A172 (cell line): Measurements from ENCODE around the gene SFMBT2. TPM values are rescaled to one million over a fixed set of nuclear protein-coding genes. Genes with fewer than 3 reads are reported as not detected.

ENCODE experiments used
- DNase-seq: peaks from one replicate; pipeline ENCODE4 v3.0.0-alpha.2; 2015; ENCODE audit warnings: low spot score
- total RNA-seq: library from RNA; depleted of rRNA; stranded (reverse); fragments of >200 nt; shearing (Covaris generic); gene quantifications from 2 replicates; pipeline ENCODE4 v1.2.3, GENCODE V29; 2014

SFMBT2 gene
- total RNA-seq, 1 experiment from 2014 or later: 0.96 TPM

DNA sequence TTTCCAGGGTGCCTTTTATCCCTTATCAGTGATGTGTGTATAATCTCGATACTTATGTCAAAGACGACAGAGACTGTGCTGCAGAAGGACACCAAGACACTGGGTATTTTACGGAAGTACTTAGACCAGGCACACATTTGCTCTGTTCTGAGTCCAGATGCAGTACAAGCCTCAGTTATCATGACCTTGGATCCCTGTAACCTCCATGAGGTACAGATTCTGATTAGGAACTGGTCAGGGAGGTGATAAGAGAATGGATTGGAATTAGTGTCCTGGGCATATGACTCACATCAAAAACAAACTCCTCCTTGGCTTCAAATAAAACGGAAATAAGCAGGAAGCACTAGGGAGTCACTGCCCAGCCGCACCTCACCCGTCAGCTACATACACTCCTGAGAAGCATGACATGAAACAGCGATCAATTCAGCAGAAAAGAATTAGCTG is 146.5 kb downstream of the SFMBT2 start:
- peak; percentile 64 for DNase-seq

DNA sequence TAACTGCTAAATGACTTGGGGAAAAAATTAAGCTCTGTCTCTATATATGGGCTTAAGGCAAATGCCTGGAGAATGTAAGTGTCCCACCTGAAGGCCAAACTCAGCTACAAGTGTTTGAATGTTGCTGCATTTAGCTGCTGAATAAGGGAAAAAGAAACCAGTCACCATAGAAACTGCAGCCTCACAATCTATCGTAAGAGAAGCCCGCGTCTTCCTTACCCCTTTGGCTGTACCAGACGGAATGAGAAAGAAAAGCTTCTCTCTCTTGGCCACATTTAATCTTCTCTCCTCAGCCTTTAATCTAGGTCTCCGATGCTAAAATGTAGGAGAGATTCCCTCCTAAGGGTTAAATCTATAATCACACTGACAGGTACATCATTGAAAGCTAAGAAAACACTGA is 147.2 kb downstream of the SFMBT2 start:
- no peak for DNase-seq

DNA sequence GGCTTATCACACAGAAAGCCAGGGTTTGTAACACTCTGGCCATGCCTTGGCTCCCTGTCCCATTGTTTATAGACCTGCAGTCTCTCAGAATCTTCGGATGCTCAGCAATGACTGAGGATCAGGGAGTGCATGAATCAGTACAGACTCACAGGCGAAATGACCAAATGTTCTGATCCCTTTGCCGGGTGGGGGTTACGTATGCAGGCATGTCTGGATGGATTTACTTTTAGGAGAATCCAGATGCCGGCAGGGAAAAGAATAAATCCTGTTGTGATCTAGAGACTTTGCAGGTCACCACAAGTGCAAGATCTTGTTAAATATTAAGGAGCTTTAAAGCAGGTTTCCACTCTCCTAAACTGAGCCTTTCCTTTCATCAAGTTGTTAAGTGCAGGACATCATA is 149.5 kb downstream of the SFMBT2 start:
- no peak for DNase-seq

DNA sequence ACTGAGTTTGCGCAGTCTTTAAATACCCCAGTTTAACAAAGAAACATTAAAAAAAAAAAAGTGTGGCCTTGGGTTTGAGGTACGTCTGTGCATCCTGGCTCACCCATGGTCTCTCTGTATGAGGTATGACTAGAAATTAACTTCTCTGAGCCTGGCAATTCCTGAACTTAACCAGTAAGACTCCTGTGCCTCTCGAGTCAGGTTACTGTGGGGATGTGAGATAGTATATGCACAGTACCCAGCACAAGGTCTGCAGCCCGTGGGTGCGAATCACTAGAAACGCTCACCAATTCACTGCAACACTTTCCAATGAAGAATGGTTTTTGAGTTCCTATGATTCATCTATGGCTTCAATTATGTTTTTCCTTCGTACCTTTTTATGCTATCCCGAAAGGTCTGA is 149.9 kb downstream of the SFMBT2 start:
- DNase-seq: no peak

DNA sequence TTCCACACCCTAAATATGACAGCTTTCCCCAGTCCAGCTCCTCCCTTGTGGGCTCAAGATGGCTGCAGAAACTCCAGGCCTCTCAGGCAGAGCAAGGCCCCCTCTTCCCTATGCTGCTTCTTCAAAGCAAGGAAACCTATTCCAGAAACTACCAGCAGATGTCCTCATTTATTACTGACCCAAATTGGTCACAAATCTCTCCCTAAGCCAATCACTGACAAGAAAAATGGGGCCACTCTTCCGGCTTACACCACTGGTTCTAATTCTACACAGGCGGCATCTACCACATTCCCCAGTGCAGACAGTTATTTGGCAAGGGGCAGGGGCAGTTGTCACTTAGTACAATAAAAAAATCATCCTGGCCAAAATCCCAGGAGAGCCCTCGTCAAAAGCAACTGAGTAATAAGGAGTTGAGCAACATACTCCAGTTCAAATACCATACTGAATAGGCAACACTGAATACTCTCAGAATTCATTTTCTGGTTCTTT is 150.4 kb downstream of the SFMBT2 start:
- peak; percentile 83 for DNase-seq

DNA sequence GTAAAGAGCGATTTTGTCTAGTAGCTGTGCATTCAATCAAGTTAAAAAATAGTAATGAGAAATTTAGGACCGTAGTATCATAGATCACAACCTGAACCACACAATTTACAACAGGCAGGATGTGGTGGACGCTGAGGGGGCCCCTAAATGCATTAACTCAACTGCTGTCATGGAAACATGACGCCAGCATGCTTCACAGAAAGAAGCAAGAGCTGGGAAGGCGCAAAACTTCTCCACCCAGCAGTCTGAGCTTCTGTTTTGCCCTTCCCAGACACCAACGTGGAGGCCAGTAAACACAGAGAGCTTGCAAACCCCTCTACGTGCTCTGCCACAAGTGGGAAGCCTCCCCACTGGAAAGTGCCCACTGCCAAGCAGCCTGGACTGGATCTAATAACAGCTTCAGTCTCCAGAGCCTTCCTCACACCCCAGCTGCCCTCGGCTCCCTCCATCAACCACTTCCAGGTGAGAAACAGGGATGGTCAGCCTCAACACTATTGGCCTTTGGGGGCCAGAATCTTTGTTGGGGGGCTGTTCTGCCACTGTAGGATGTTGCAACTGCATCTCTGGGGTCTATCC is 151.8 kb downstream of the SFMBT2 start:
- peak; percentile 35 for DNase-seq

DNA sequence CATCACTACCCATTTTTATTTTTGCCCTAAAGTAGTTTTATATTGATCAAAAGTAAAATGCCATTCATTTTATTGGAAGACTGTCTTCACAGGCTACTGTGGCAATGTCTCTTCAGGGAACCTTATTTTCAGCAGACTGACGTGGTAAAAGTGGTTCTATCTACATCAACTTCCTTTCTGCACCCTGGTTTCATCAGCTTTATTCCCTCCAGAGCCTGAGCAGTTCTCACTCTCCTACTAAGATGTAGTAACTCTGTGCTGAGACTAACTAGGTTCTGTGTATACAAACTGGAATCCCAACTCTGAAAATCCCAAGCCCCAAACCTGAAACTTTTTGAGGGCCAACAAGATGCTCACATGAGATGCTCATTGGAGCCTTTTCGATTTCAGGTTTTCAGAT is 155.3 kb downstream of the SFMBT2 start:
- no peak for DNase-seq

DNA sequence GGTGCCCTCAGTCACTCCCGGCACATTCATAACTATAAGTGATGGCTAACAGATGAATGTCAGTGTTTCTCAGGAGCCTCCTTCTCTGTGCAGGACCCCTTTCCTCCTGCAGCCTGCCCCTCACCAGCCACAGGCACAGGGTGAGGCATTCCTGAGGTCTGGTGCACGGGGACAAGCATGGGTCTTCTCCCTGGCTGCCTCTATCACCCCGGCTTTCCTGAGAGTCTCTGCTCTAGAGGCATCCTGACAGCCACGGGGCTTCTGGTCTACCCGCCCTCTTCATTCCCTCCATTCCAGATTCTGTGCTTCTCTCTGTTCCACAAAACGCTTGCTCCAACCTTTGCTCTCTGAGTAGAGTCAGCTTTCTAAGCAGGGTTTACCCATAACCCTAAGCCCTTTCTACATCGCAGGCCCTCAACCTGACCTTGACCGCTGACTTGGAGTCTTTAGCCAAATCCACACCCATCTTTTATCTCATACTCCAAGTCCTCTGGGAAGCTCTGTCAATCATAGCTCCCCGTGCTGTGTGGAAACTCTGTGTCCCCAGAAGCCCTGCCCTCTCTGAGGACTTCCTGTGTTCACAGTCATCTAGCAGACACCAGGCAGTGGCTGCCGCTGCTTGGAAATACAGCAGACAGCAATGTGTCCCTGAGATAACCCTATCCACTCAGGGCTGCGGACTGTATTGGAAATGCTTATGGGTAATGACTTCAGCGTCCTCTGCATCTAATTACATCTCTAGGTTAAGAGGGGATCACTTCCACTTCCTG is 159.0 kb downstream of the SFMBT2 start:
- DNase-seq: no peak

DNA sequence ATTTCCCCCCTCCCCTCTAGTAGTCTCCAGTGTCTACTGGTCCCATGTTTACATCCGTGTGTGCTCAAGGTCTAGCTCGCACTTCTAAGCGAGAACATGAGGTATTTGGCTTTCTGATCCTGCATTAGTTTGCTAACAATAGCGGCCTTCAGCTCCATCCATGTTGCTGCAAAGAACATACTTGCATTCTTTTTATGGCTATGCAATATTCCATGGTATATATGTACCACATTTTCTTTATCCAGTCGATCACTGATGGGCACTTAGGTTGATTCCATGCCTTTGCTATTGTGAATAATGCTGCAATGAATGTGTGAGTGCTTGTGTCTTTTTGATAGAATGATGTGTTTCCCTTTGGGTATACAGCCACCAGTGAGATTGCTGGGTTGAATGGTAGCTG is 160.6 kb downstream of the SFMBT2 start:
- DNase-seq: no peak

DNA sequence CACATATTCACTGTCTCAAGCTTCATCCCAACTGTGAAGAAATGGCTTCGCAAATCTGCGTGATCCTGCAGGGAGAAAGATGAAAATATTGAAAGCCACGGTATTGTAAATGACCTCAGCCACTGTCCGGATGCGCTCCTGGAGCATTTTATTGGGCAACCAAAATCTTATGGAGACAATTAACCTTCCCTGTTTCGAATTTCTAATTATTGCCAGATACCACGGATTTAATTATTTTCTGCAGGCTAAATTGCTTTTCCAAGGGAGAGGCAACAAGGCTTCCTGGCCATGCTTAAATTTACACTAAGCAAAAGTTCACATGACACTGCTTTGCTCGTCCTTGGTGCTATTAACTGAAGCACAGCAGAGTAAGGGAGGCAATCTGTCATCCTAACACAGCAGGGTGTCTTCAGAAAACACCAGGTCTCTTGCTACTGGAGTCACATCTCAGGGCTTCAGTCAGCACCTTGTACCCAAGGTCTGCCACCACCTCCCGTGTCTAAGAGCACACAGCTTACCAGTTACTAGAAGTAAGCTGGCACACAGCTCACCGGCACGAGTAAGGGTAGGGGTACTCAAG is 162.2 kb downstream of the SFMBT2 start:
- DNase-seq: no peak

DNA sequence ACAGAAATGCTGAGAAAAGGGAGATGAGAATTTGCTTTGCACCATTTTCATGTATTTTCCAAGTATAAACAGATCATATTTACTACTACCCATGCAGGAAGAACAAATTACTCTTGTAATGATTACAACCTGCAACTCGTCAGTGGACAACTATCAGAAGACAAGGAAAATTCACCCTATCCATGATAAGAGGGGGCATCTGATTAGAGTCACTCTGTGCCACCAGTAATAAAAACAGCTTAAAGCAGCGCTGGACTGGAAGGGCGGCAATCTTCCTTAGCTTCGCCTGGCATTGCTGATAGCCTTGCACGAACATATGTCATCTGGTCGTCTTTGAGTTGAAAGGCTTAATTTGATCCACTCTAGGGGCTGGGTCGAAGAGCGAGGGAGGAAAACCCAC is 162.7 kb downstream of the SFMBT2 start:
- DNase-seq: no peak

DNA sequence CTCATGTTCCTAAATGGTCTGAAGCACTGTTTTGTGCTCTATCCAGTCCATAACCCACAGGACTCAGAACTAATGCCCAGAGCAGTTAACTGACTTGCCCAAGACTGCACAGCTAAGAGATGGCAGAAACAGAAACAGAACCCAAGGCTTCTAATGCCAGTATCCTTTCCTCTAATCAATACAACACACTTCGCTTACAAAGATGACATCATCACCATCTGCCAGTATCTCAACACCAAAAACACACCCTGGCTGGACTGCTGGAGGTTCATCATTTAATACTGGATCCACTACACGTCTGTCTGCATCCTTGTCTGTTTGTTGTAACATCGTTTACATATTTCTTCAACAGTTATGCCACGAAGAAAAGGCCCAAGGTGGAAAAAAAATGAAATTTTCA is 165.3 kb downstream of the SFMBT2 start:
- DNase-seq: no peak

DNA sequence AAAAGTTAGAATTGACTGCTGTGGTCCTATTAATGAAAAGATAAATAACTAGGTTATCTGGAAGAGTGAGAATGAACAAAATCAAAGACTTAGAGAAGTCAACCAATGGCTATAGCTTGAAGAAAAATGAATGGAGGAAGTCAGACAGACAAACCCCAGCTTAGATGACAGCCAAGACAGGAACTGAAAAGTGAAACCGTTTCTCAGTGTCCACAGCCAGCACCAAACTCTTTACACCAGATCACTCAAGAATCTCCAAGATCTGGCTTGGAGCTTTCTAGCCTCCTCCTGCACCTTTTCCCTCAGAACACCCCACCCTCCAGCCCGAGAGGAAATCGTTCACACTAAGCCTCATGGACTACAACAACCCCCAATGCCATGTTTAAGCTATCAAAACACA is 167.0 kb downstream of the SFMBT2 start:
- DNase-seq: no peak

DNA sequence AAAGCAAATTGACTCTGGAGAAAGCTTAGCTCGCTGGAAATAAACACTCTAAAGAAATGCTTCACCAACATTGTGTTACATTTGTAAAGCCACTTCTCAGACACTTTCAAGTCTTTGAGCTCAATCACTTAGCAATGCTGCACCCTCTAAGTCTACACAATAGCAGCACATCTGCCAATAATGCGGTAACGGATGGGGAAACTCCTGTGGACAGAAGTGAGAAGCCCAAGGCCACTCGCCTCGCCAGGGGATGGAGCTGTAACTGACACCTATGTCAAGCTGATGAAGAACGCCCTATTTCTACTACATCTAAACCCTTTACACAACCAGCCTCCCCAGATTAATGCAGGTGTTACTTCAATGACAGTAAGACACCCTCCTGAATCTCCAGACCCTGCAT is 167.7 kb downstream of the SFMBT2 start:
- DNase-seq: no peak

DNA sequence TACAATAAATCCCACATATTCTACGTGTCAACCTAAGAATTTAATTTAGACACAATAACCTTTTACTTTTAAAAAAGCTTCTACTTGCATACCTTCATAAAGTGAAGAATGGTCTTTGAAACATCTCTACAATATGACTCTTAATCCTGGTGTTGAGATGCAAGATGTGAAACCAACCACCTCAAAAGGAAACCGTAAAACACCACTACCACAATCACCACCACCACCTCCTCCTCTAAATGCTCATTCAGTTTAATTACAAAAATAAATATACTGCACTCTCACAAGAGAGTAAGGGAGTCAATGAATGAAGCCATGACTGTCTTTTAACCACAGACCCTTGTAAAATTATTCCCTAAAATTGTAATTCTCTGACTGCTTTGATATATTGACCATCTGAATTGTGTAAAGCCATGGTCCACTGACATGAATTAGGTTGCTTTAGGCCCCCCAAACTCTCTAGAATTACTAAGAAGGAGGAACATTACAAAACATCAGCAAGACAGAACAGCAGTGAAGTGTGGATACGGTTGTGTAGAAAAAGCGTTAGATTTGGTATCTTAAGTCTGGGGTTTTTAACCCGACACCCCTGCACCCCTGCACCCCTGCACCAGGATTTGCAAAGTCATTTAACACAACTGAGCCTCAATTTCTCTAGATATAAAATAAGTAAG is 171.4 kb downstream of the SFMBT2 start:
- no peak for DNase-seq

DNA sequence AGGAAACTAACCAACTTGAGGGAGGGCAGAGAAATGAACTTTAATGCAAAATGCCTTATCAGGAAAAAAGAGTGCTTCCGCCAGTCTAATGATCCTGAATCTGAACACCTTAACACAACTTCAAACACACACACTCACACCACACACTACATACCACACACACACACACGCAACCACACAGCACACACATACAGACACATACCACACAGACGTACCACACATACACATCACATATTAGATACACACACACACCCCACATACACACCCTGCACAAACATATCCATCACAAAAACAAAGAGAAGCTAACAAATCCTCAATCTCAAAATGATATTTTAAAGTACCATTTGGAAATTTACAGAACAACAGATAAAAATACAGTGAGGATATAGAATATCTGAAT is 175.5 kb downstream of the SFMBT2 start:
- DNase-seq: no peak

DNA sequence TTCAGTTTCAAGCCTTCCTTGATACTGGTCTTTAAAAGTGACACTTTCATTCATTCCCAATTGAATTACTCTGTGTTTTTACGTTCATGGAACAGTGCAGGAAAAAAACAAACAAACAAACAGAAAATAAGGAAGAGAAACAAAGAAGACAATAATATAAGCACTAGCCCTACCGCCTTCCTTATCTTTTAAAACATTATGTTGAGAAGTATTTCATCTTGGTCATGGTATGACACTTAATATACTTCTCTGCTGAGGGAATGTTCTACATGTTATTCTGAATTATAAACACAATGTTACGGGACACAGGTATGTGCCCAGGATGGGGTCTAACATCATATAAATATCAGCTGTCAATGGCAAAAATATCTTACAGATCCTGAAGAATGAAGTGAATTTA is 176.7 kb downstream of the SFMBT2 start:
- no peak for DNase-seq

DNA sequence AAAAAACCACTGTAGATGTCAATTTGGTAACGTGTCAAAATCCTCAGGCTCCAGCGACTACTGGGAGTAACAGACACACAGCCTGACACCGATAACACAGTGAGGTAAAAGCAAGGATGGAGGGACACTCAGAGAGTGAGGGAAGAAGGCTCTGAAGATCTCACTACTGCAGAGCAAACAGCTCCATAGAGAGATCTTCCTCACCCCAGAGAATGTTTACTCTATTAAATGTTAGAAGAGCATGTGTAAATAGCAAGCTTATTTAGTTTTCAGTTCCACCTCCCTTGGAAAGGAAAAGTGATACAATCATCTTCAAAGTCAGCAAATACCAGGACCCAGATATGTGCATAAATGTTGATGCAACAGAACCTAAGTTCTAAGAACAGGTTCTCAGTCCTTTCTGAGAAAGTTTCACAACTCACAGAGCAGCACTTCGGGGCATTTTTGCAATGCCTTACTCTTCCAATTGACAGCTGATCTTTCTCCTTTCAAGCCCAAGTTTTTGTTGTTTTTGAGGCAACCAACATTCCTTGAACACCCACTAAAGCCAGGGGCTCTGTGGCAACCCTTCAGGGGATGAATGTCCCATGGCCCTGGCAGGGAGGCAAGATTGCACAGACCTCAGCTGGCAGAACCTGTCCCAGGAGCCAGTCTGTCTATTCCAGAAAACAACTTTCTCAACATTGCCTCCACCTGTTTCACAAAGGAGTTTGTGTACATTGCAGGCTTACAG is 177.4 kb downstream of the SFMBT2 start:
- no peak for DNase-seq

DNA sequence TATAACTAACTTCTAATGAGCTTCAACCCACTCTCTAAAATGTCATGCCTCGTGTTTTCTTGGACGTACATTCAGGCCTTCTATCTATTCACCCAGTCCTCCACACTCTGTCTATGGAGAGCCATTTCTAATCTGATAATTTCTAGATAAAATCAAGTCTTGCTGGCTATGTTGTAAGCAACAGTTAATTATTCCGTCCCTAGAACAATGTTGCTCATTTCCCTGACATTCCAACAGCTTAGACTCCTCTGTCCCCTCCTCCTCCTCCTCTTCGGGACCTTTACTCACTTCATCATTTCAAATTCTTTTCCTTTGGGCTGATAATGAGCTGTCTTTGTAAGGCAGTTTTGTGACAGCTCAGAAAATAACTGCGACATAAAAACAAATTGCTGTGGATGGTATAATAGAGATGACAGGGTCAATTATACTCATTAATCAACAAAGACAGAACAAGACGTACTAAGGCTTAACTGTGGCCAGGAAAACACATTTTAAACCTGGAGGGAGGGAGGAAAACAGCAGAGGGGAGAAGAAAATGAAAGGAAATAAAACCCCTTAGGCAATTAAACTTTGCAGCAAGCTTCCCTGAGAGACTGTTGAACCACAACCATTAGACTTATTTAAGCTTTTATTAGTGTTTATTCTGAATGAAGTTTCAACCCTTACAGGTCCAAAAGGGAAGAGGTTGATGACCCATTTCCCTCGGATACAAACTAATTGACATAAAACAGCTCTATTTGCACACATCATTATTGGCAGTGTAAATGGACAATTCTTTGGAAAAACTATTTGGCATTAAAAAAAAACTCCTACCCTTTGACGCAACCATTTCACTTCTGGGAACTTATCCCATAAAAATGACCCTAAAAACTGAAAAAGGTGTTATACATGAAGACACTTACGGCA is 179.1 kb downstream of the SFMBT2 start:
- no peak for DNase-seq

DNA sequence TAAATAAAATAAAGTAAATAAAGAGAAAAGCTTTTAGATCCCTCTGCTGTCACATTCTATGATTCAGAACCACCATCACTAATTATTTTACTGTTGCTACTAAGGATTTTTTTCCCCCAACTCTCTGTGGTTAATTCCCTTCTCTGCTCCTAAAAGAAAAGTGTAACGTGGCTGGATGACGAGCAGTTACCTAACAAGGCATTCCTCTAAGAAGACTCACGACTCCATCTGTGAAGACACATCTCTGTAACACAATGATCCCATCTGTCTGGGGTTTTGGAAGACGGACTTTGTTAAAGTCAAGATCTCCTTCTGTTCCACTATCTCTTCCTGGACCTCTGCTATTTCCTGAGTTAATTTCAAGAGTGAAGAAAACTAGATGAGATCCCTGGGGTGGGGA is 179.9 kb downstream of the SFMBT2 start:
- DNase-seq: peak; percentile 19

DNA sequence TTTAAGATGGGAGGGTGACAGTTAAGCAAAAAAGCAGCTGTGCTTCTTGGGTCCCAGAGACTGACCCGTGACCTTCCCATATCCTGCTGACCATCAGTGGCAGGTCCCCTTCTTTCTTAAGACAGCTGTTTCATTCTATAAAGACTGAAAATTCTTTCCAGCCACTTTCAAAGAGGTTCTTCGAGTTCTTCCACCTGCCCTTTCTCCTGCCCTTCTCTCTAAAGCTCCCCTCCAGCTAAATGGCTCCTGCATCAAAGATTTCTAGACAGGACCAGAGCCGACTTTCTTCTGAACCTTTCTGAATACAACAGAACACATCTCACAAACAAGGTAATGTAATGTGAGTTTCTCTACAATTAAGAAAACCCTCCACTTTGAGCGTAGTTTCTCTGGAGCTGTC is 180.8 kb downstream of the SFMBT2 start:
- DNase-seq: no peak
